ENCODE measurements around the gene TCAIM.

The TCAIM gene

GRCh38 chr3:44446929-44447328, 108.4 kb downstream of the TCAIM start:
- no peak overlapping the region for H3K4me3 ChIP-seq (ENCODE audit: low read depth, low read length)
- peaks cover 90% of the 10 kb centered on the region for H3K36me3 ChIP-seq (ENCODE audit: control insufficient read depth, insufficient read depth, low read length)
- peaks cover 9% of the 10 kb centered on the region; the same call in 1 of the 2 replicates for H3K9me3 ChIP-seq (ENCODE audit: control insufficient read depth, insufficient read depth, low read depth, low read length)
- H3K4me1 ChIP-seq (ENCODE audit: control insufficient read depth, insufficient read depth, low read length), result no peaks in the 10 kb centered on the region
- H3K27me3 ChIP-seq (ENCODE audit: control insufficient read depth, insufficient read depth, low read length), result no peaks in the 10 kb centered on the region
- H3K9ac ChIP-seq (ENCODE audit: low read length), result no peak overlapping the region
- H3K27ac ChIP-seq (ENCODE audit: low read depth, low read length), result no peak overlapping the region

- H3K9me3 ChIP-seq (ENCODE audit: control insufficient read depth, insufficient read depth, low read depth, low read length), result peaks cover 9% of the 10 kb centered on the region; the same call in 1 of the 2 replicates
- H3K27me3 ChIP-seq (ENCODE audit: control insufficient read depth, insufficient read depth, low read length), result no peaks in the 10 kb centered on the region
- H3K4me3 ChIP-seq (ENCODE audit: low read depth, low read length), result no peak overlapping the region
- H3K9ac ChIP-seq (ENCODE audit: low read length), result no peak overlapping the region
- H3K27ac ChIP-seq (ENCODE audit: low read depth, low read length), result no peak overlapping the region
- no peaks in the 10 kb centered on the region for H3K4me1 ChIP-seq (ENCODE audit: control insufficient read depth, insufficient read depth, low read length)
- peaks cover 96% of the 10 kb centered on the region for H3K36me3 ChIP-seq (ENCODE audit: control insufficient read depth, insufficient read depth, low read length)
Observed at GRCh38 chr3:44451441-44451840, 112.9 kb downstream of the TCAIM start.

- Histone ChIP-seq H3K27ac (ENCODE audit: low read depth, low read length) (no peak overlapping the region), H3K4me1 (ENCODE audit: control insufficient read depth, insufficient read depth, low read length) (no peaks in the 10 kb centered on the region), H3K36me3 (ENCODE audit: control insufficient read depth, insufficient read depth, low read length) (peaks cover 94% of the 10 kb centered on the region), H3K9ac (ENCODE audit: low read length) (no peak overlapping the region), H3K9me3 (ENCODE audit: control insufficient read depth, insufficient read depth, low read depth, low read length) (no peaks in the 10 kb centered on the region), H3K4me3 (ENCODE audit: low read depth, low read length) (no peak overlapping the region), H3K27me3 (ENCODE audit: control insufficient read depth, insufficient read depth, low read length) (no peaks in the 10 kb centered on the region)
Observed at GRCh38 chr3:44454258-44454657, 115.7 kb downstream of the TCAIM start.

- Histone ChIP-seq H3K27ac (ENCODE audit: low read depth, low read length) (no peak overlapping the region), H3K4me1 (ENCODE audit: control insufficient read depth, insufficient read depth, low read length) (no peaks in the 10 kb centered on the region), H3K4me3 (ENCODE audit: low read depth, low read length) (no peak overlapping the region), H3K9ac (ENCODE audit: low read length) (no peak overlapping the region), H3K36me3 (ENCODE audit: control insufficient read depth, insufficient read depth, low read length) (peaks cover 84% of the 10 kb centered on the region), H3K27me3 (ENCODE audit: control insufficient read depth, insufficient read depth, low read length) (no peaks in the 10 kb centered on the region), H3K9me3 (ENCODE audit: control insufficient read depth, insufficient read depth, low read depth, low read length) (no peaks in the 10 kb centered on the region)
Observed at GRCh38 chr3:44455318-44455717, 116.8 kb downstream of the TCAIM start.

Data from HUES6 (cell line).